ENCODE data around the gene PPP2R5C.

- TF ChIP-seq MYC (IDR thresholded peaks at IDR 0.05; ENCODE audit: low read depth, low read length) (no peak), CTCF (IDR thresholded peaks at IDR 0.05; ENCODE audit: extremely low read depth in 1 of 2, insufficient read depth in 1 of 2, low read depth in 1 of 2, low read length in 2 of 2) (no peak)
These were observed 79.3 kb downstream of the PPP2R5C start for GRCh38 chr14:101840649-101841369.
